ENCODE measurements around the gene POTEI.
"Not testable (repeated sequence)": the region's sequence is repeated elsewhere in the genome, so short reads cannot be mapped to it uniquely, and the experiment has no call there.

The POTEI gene

DNA sequence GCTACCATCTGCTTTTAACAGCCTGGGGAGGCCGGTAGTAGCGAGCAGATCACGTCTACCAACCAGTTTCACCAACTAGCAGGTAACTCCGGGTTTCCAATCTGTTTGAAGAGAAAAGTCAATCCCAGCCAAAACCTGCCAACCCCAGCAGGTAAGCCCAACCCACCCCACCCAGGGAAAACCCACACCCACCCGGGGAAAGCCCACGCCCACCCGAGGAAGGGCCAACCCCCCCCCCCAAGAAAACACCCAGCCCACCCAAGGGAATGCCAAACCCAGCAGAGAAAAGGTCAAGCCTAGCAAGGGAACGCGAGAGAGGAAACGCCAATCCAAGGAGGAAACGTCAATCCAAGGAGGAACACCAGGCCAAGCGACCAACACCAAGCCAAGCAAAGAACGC lies at the start of gene POTEI:
Gene POTEI, minus strand, starts transcription at position 101 of the 400 bp plus-strand sequence. Its CDS starts 93 bp downstream, at position 8.
- not testable (repeated sequence) for DNase-seq (ENCODE audit: low spot score)

DNA sequence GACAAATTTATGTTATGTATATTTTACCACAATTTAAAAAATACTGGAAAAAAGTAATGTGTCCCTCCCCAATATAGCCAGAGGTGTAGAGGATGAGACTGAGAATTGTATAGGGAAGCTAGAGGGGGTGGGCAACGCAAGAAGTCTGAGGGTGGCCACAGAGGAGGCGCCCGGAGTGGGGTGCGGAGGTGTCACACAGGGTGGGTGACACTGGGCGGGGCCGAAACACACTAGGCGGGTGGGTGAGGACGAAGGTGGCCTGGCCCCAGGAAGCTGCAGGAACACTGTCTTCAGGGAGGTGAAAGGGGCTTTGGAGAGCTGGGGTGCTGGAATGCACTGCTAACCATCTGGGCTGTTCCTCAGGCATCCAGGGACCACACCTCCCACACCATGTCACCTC lies 47.3 kb upstream of the POTEI start:
- DNase-seq (ENCODE audit: low spot score) = not testable (repeated sequence)

DNA sequence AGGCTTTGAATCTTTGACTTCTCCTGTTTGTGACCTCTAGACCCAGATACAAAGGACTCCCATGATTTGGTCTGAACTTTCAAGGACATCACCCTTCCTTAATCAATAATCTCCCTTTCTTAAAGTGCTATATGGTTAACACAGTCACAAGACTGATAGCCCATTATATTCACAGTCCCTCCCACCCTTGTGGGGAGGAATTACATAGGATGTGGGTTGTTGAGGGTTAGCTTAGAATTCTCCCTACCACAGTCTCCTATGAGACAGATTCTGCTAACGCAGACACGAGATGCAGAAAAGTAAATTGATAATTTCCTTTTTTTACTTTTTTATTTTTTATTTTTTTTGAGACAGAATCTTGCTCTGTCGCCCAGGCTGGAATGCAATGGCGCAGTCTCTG lies 45.0 kb upstream of the POTEI start:
- DNase-seq (ENCODE audit: low spot score) = not testable (repeated sequence)

DNA sequence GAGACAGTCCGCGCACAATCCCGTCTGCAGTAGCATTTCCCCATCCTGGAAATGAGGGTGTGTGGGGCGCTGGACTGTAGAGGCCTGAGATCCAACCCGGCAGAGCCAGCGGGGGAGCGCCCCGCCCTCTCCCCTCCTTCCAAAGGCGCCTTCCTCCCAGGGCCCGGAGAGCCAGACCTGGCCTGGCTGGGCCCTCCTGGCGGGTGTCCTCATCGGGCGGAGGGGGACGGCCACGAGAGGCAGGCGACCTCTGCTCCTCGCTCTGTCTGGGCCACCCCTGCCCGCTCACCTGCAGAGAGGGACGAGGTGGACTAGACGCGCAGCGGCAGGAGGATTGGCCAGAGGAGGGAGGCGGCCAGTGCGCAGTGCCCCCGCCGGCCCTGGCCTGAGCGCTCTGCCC lies 40.3 kb upstream of the POTEI start:
- not testable (repeated sequence) for DNase-seq (ENCODE audit: low spot score)

DNA sequence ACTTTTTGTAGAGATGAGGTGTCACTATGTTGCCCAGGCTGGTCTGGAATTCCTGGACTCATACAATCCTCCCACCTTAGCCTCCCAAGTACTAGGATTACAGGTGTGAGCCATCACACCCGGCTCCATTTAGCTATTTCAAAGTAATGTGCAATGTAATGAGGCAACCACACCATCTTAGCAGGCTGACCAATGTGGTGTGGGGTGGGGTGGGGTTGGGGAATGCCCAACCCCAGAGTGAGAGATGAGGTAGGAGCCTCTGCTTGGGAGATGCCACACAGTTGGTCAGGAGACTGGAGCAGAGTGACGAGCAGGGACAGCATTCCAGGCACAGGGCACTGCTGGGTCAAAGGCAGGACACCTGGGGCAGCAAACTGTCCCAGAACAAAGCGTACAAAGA lies 39.3 kb upstream of the POTEI start:
- DNase-seq (ENCODE audit: low spot score) = not testable (repeated sequence)

DNA sequence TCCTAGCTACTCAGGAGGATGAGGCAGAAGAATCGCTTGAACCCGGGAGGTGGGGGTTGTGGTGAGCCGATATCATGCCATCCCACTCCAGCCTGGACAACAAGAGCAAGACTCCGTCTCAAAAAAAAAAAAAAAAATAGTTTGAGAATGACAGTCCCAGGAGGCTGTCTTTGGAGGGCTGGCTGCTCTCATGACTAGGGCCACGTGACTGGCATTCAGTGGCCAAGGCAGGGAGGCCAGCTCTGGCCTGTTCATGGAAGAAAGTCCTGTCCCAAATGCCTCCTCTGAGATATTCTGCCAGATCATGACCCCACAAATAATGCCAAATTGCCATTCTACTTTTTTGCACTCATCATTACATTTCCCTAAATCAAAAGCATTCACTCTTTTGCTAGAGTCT lies 35.9 kb upstream of the POTEI start:
- not testable (repeated sequence) for DNase-seq (ENCODE audit: low spot score)

DNA sequence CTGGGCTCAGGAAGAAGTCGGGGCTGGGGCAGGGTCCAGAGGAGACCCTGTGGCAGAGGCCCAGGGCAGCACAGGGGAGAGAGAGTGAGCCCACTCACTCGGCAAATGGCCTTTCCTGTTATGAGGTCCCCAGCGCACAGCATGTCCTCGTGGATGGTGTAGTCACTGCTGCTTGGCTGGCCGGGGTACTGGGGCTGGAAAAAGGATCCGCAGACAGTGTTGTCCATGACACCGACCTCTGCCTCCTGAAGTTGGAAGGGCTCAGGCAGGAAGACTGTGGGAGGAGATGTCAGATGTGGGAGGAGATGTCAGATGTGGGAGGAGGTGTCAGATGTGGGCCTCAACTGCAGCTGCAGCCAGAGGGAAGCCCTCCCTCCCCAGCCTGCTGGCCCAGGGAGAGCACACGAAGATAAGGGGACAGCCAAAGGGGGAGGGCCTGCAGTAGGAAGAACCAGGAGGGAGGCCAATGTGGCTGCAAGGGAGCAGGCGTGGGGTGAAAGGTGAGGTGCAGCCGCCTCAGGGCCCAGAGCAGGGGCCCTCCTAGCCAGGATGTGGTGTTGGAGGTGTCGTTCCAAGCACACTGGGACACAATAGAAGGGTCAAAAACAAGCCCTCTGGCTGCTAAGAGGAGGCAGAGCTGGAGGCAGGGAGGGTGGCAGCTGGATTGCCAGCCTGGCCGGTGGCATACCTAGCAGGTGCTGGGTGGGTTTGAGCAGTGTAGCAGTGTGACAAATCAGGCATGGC lies 34.8 kb upstream of the POTEI start:
- DNase-seq (ENCODE audit: low spot score) = not testable (repeated sequence)

DNA sequence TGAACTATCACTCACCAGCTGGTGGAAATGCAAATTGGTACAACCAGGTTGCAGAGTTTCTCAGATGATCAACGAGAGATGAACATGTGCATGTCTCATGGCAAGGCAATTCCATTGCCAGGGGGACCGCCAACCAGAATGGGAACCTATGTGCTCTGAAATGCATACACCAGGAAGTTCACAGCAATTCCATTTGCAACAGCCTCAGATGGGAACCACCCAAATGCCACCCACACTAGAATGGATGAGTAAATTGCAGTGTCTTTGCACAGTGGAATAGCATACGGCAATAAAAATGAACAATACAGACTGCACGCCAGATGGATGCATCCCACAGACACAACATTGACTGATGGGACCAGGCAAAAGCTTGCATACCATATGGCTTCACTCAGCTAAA lies 33.7 kb upstream of the POTEI start:
- DNase-seq (ENCODE audit: low spot score) = not testable (repeated sequence)

DNA sequence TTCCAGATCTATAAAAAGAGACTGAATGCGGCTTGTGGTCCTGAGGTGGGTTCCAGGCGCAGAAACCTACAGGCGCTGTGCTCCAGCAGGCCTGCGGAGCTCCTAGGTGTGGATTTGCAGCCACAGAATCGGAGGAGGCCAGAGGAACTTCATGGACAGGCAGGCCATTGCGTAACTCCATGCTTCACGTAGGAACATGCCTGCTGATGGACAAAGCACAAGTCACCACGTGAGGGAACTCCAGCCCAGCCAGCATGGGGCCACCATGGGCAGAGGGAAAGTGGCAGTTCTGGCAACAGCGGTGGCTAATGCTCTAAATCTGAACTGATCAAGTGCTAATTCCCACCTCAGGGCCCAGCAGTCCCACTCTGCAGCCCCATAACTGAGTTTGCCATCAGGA lies 29.1 kb upstream of the POTEI start:
- DNase-seq (ENCODE audit: low spot score) = not testable (repeated sequence)

DNA sequence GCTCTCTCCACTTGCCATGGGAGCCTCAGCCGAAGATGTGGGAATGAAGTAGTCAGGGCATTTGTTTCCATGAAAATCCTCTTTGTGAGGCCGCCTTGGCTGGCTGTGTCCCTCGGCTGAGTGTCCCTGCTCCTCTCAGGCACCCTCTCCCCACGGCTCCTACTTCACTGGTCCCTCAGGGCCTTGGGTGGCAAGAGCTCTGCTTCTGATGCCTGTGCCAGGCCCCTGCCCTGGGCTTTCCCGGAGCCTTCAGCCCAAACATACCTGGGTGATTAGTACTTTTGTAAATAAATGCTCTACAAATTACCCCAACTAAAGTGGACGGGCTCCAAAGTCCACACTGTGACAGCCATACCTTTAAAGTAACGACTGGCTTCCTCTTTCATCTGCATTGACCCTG lies 27.5 kb upstream of the POTEI start:
- not testable (repeated sequence) for DNase-seq (ENCODE audit: low spot score)

DNA sequence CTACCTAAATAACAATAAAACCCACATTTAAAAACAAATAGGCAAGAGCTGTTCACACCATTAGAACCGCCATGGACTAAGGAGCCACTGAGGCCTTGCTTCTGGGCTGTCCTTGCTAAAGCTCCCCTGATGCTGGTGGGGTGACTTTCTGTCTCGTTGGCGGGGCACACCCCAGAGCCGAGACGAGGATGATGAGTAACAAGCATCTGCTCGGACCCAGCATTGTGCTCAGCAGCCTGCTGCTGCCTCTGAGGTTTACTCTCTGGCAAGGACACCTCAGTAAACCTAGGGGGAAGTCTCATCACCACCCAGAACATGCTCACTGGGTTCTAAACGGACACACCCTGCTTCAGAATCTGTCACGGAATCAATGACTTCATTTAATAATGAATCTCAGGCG lies 22.5 kb upstream of the POTEI start:
- not testable (repeated sequence) for DNase-seq (ENCODE audit: low spot score)

DNA sequence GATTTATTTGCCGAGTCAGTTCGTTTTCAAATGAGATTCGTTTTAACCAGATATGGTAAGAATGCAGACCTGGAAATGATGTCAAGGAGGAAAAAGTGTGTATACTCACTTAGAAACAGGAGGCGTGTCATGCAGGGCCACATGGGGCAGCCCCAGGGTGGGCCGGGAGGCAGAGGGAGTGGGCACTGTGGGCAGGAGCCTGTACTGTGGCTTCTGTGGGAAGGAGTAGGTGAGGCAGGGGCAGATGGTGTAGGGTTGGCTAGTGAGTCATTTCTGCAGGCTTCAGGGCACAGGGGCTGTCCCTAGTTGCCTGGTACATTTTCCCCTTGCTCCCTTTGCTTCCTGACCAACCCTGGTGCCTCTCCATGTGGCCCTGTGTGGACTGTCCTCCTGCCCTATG lies 22.1 kb upstream of the POTEI start:
- DNase-seq (ENCODE audit: low spot score) = not testable (repeated sequence)

DNA sequence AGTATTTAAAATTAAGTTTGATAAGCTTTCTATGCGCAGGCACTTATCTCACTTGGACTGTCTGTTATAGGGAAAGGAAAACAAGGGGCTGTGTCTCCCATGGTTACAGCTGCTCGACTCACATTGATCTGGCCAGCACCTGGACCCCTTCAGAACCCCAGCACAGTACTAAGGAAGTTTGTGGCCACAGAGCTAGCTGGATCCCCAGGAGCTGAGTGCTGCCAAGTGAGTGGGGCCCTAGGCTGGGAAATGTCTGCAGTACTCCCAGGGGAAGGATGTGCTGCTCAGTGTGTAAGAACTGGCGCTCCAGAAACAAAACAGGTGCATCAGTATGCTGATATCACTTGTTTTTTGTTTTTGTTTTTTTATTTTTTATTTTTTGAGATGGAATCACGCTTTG lies 21.1 kb upstream of the POTEI start:
- DNase-seq (ENCODE audit: low spot score) = not testable (repeated sequence)

DNA sequence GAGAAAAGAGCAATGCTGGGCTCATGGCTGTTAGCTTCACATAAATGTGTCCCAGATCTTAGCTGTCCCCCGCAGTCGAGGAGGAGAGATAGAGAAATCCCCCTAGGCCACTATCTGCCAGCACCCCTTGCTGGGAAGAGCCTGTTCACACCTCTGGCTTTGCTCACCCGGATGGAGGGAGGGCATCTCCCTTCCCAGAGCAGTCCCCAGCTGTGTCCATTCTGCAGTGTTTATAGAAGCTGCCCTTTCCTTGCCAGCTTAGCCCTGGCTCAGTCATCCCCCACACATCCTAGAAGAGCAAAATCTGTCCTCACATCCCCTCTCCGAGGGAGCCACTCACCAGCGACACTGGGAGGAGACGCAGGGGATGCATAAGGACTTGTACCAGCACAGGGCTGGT lies 20.4 kb upstream of the POTEI start:
- DNase-seq (ENCODE audit: low spot score) = not testable (repeated sequence)

DNA sequence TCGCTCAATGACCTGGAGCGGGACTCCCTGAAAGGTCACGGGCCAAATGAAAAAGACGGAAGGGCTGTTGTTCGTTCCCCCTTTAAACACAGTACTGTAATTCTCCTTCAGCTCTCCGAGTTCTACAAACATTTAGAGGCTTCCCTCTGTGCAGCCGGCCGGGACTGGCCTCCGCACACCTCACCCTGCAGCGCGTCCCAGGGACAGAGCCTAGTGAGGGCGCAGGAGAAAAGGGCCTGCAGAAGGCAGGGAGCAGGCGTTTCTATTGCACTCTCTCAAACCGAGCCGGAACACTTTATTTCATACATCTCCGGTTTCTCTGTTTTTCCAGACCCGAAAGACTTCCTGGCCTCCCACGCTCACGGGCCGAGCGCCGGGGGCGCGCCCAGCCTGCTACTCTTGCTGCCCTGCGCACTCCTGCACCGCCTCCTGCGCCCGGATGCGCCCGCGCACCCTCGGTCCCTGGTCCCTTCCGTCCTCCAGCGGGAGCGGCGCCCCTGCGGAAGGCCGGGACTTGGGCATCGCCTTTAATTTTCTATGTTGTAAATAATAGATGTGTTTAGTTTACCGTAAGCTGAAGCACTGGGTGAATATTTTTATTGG lies 18.3 kb upstream of the POTEI start:
- DNase-seq (ENCODE audit: low spot score) = not testable (repeated sequence)

DNA sequence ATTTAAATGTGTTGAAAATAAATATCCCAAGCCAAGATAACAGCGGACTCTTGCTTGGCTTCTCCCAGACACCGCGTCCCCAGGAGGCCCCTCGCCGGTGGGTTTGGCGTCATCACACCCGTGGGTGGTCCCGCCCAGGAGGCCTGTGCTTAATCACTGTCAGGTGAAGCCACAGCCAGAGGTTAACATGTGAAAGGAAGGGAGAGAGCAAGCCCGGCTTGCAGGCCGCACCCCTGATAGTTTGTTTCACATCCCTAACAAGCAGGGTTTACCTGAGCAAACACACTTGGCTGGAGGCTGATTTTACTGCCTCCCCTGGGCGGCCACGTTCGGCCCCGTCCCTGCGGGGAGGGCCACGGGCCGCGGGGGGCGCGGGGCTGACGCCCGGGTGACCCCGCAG lies 13.3 kb upstream of the POTEI start:
- not testable (repeated sequence) for DNase-seq (ENCODE audit: low spot score)

DNA sequence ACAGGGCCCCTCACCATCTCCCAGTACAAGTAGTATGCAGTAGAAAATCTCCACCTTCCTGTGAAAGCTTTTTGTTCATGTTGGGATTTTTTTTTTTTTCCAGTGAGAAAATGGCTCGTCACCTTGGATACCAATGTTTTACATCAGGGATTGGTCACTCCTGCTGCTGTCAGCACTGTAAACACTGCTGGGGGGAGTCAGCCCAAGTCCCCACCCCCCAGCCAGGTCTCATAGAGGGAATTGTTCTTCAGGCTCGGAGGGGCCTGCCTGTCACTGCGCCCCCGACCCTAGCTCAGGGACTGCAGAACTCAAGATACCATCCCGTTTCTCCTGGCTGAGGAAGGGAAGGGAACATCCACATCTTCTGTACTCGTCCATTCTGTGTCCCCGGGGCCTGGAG lies 11.9 kb upstream of the POTEI start, which contains the start of gene CFC1B:
Gene CFC1B, plus strand, starts transcription at position 231 of the 400 bp plus-strand sequence. CDS start 263 bp downstream, outside the sequence.
- DNase-seq (ENCODE audit: low spot score) = not testable (repeated sequence)

DNA sequence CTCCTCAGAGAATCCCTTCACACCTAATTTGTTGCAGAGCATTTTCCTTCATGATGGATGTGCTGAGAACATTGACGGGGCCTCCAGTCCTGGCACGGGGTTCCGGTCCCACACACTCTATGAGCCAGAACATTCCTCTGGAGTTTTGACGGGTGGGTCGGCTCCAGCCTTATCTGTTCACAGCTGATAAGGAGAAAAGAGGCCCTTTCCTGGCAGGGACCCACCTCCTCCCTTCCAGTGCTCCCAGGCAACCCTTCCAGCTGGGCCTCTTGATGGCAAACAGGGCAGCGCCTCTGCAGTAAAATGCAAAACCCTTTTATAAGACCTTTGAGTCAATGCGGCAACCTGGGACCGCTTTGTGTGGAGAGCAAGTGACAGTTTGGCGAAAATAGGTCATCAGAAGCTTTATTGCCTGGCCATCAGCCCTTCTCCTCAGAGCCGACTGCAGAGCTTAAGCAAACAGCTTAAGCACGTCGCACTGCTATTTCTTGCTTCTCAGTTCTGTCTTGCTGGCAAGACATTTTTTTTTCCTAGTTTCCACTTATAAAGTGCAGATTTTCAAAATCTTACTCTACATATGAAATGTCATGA lies 9.5 kb upstream of the POTEI start:
- DNase-seq (ENCODE audit: low spot score) = not testable (repeated sequence)

DNA sequence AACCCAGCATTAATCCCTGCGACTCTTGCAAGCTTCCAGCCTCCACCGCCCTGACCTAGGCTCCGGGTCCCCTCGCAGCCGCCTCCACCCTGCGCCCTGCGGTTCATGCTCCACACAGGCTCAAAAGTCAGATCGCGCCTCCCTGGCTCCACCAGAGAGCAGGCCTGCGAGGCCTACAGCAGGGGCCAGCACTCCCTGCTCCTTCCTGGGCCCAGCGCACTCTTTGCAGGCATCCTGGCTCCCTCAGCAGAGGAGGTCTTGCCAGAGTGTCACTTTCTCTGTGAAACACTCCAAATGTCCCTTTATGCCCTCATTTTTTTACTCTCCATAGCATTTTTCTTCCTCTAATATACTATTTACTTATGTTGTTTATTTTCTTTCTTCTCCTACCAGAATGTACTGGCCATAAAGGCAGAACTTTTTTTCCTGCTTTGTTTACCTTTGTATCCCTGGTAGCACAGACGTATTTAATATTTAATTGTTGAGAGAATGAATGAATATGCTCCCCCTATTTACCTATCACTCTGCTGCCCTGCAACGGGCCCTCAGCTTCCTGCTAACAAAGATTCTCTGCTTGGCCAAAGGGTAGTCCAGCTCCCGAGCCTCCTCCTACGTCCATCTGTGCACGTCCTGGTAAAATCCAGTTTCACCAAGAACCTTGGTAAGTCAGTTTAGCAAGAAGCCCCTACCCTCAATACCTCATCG lies 2.8 kb upstream of the POTEI start:
- DNase-seq (ENCODE audit: low spot score) = not testable (repeated sequence)

DNA sequence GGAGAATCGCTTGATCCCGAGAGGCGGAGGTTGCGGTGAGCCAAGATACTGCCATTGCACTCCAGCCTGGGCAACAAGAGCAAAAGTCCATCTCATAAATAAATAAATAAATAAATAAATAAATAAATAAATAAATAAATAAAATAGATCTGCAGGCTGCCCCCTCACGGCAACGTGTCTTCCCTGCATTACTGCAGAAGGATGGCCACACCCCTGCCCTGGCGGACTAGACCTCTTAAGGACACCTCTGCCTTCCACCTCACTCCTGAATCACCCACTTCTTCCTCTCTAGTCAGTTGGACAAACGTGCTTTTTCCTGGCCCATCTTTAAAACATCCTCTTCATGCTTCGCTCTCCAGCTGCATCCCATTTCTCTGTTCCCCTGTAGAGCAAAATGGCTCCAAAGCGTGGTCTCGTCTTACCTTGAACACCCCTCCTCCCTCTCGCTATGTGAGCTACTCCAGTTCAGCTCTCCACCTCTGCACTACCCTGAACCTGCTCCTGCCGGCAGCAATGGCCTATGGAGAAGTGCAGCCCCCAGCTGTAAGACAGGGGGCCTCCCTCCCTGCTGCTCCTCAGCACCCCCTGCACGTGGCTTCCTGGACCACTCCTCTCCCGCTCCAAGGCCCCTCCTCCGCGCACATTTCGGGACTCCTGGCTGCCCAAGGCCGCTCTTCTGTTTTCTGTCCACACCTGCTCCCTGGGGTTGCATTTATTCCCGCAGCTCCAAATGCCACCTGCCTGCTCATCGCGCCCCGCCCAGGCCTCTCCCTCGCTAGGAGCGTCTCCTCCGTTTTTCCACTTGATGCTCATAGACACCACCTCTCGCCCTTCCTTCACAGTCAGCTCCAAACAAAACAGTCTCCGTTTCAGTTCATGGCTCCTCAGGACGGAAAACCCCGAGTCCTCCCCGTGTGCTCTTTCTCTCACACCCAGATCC lies 1.9 kb upstream of the POTEI start:
- not testable (repeated sequence) for DNase-seq (ENCODE audit: low spot score)

DNA sequence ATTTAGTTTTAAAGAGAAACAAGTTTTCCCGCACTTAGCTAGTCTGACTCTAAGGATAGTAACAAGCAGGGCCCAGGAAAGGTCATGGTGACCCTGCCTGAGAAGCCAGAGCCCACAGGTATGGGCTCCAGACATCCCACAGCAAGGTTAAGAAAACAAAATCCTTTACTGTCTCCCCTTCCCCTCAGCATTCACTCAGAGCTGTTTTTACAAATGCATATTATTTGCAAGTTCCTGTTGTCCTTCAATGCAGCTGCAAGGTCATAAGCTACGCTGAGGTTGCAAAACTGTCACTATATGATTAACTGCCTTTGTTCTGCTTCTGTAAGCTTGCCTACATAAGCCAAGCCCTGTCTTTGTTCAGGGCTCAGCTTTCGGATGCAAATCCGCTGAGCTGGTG lies 18.1 kb downstream of the POTEI start:
- not testable (repeated sequence) for DNase-seq (ENCODE audit: low spot score)

Data from SW480 (cell line).